Naive thymus-derived CD4-positive, alpha-beta T cell (primary cell): ENCODE results near the gene GAPVD1. TPM values are rescaled to one million over a fixed set of nuclear protein-coding genes. Genes with fewer than 3 reads are reported as not detected.

ENCODE experiments used
- ATAC-seq: fragments of 150-1000 bp; cut with Tn5 transposase; 2 replicates; pipeline ENCODE4 v1.10.0; 2021; ENCODE audit warnings: mild to moderate bottlenecking, moderate library complexity
- CTCF ChIA-PET: fragments of 350-600 bp; sonication (Branson Sonifier 250); formaldehyde crosslinking; loops from one replicate; lab custom pipeline; 2021; ENCODE audit warnings: antibody characterized with exemption; lab: Charles Lee
- POLR2A ChIA-PET: fragments of 350-600 bp; sonication (Branson Sonifier 250); formaldehyde crosslinking; loops from one replicate; lab custom pipeline; 2021; ENCODE audit warnings: antibody characterized with exemption, inconsistent platforms; lab: Charles Lee
- DNase-seq, 9 donors: peaks; one replicate each; pipeline versions ENCODE4 v3.0.0 to v3.0.0-alpha.2; 2020 to 2022; ENCODE audit warnings: mixed read lengths in 1 of 9
- H3K27ac ChIP-seq: one replicate; pipeline ENCODE4 v1.7.0; 2013; ENCODE audit warnings: mild to moderate bottlenecking, low read depth, low read length, moderate library complexity
- H3K27me3 ChIP-seq, 2 donors: one replicate each; pipeline ENCODE4 v1.7.0; 2013; ENCODE audit warnings: low read length in 2 of 2, mild to moderate bottlenecking in 2 of 2, moderate library complexity in 2 of 2; ENCODE audit not compliant: control insufficient read depth in 2 of 2, insufficient read depth in 2 of 2
- H3K36me3 ChIP-seq, 3 experiments: 1 replicate in 2 of 3; 2 replicates in 1 of 3; pipeline ENCODE4 v1.7.0; 2013; ENCODE audit warnings: low read length in 3 of 3, mild to moderate bottlenecking in 3 of 3, moderate library complexity in 1 of 3; ENCODE audit not compliant: insufficient read depth in 3 of 3, control insufficient read depth in 2 of 3
- H3K4me1 ChIP-seq, 2 donors: one replicate each; pipeline ENCODE4 v1.7.0; 2013; ENCODE audit warnings: low read length in 2 of 2, mild to moderate bottlenecking in 2 of 2, moderate library complexity in 1 of 2; ENCODE audit not compliant: control insufficient read depth in 2 of 2, insufficient read depth in 2 of 2
- H3K4me3 ChIP-seq: 2 replicates; pipeline ENCODE4 v1.7.0; 2013; ENCODE audit warnings: mild to moderate bottlenecking, low read length
- H3K9me3 ChIP-seq, 3 experiments: 1 replicate in 2 of 3; 2 replicates in 1 of 3; pipeline ENCODE4 v1.7.0; 2013; ENCODE audit warnings: low read length in 3 of 3; ENCODE audit not compliant: control insufficient read depth in 2 of 3
- H3K27ac Mint-ChIP-seq, 9 donors: one replicate each; pipeline ENCODE4 v1.8.0; 2020 to 2022; ENCODE audit warnings: mixed read lengths in 9 of 9, mild to moderate bottlenecking in 8 of 9, moderate library complexity in 5 of 9, inconsistent platforms in 2 of 9
- H3K27me3 Mint-ChIP-seq, 5 donors: one replicate each; pipeline ENCODE4 v1.8.0; 2021 to 2022; ENCODE audit warnings: mixed read lengths in 5 of 5, mild to moderate bottlenecking in 1 of 5
- H3K36me3 Mint-ChIP-seq, 5 donors: one replicate each; pipeline ENCODE4 v1.8.0; 2020 to 2022; ENCODE audit warnings: mixed read lengths in 5 of 5, mild to moderate bottlenecking in 3 of 5, inconsistent platforms in 1 of 5
- H3K4me1 Mint-ChIP-seq, 7 donors: one replicate each; pipeline ENCODE4 v1.8.0; 2020 to 2022; ENCODE audit warnings: mixed read lengths in 7 of 7, mild to moderate bottlenecking in 3 of 7, inconsistent platforms in 1 of 7
- H3K4me3 Mint-ChIP-seq, 10 donors: one replicate each; pipeline ENCODE4 v1.8.0; 2020 to 2022; ENCODE audit warnings: mild to moderate bottlenecking in 10 of 10, mixed read lengths in 10 of 10, moderate library complexity in 6 of 10, inconsistent platforms in 2 of 10
- H3K9me3 Mint-ChIP-seq, 11 donors: one replicate each; pipeline ENCODE4 v1.8.0; 2020 to 2022; ENCODE audit warnings: mixed read lengths in 11 of 11, mild to moderate bottlenecking in 4 of 11, inconsistent platforms in 1 of 11, moderate library complexity in 1 of 11
- intact Hi-C, 2 donors: fragments of 100-400 bp; cut with micrococcal nuclease; formaldehyde crosslinking; loops; one replicate each; pipeline ENCODE4 v1.15.1; 2023
- polyA plus RNA-seq, 2 donors: library from polyadenylated mRNA; unstranded; fragments of 300-500 nt; fragmentation: Illumina TruSeq; gene quantifications; one replicate each; pipeline ENCODE4 v1.2.3, GENCODE V29; 2021
- total RNA-seq, 6 experiments: library from RNA in 5 of 6; stranded (reverse) in 5 of 6; gene quantifications; 1 replicate in 5 of 6; 2 replicates in 1 of 6; pipeline ENCODE4 v1.2.3 and lab custom pipeline; 2021 to 2026

GAPVD1 gene
- total and polyA plus RNA-seq, 7 experiments from 2014 or later: 39.6 to 68.9 (median 61.7) TPM

DNA sequence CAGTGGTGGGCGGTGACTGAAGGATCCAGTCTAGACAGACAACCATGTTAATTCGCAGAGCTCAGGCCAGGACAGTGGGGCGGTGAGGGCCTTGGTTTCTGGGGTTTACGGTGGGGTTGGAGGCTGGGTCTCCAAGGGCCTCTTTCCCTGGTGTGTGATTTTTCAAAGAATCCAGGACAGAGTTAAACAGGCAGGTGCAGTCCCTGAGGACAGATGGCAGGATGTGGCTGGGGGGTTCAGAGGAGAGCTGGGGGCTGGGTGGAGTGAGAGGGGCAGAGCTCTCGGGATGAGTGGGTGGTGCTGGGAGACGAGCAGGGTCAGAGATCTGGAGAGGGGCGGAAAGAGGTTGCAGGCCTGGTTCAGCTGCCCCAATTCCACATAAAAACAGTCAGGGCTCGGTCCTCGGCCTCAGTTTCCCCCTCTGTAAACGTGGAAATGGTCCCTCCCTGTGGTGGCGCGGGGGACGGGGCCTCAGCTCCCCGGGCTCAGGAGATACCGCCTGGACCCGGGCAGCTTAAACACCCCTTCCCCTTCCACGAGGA is 145.9 kb downstream of the GAPVD1 start:
- Histone ChIP-seq H3K36me3 (no peaks in the 10 kb centered on the region), H3K27ac (no peak overlapping the region), H3K9me3 (no peaks in the 10 kb centered on the region), H3K4me3 (peak overlapping the region; percentile 41), H3K27me3 (no peaks in the 10 kb centered on the region), H3K4me1 (no peaks in the 10 kb centered on the region)
- intact Hi-C loops: no loop called here
- Mint-ChIP-seq H3K27ac (no peak overlapping the region), H3K36me3 (peaks cover 0 to 7% (median 0%) of the 10 kb centered on the region in 5 donors), H3K9me3 (peaks cover 0 to 2% (median 0%) of the 10 kb centered on the region in 11 donors), H3K4me1 (peaks cover 0 to 15% (median 13%) of the 10 kb centered on the region in 7 donors), H3K4me3 (peak overlapping the region; percentile 7 to 85 (median 68)), H3K27me3 (peaks cover 15 to 38% (median 17%) of the 10 kb centered on the region in 5 donors)
- ATAC-seq (peak; percentile 1), DNase-seq (no peak)
- CTCF ChIA-PET: interaction anchor here (0.6 to 1.4 kb wide), 9 partner anchors 107 to 1151 kb away, joined by 3 to 6 read pairs (median 4); no protein-coding TSS in a partner anchor
- POLR2A ChIA-PET: no interaction called here

DNA sequence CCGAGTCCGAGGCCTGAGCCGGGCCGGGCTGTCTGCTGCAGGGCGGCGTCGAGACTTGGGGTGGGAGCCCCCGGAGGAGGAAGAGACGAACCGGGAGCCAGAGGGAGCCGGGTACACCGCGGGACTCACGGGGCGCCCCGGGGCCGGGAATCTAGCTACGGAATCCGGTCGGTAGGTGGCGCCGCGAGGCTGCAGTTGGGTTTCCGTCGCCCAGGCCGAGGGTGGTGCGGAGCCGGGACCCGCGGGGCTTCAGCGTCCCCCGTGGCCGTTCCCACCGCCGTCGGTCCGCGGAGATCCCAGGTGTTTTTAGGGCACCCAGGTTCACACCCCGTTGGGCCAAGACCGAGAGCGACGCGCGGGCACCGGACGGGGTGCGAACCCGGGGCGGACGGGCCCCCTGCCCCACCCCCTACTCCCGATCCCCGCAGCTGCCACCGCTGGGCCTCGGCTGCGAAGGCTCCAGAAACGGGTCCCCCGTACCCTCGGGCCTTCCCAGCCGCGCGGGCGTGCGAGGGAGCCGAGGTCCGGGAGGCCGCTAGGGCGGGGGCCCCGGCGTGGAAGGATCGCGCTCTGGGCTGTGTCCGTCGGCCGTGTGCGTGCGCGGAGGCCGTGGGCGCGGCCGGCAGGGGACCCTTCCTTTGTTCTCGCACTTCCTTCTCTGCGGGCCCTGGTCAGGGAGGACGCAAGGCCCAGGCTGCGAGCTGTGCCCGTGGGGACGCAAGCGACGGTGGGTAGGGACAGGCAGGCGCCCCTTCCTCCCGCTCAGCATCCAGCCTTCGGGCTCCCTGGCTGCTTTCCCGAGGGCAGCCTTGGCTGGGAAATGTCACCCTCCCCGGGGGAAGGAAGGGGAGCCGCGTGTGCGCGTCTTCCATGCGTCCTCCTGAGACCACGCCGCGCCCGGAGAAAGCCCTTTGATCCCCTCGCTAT is 146.6 kb downstream of the GAPVD1 start:
- no peaks in the 10 kb centered on the region for H3K36me3 ChIP-seq
- H3K4me3 ChIP-seq: peak overlapping the region; percentile 41
- H3K4me1 ChIP-seq: no peaks in the 10 kb centered on the region
- CTCF ChIA-PET: interaction anchor here (0.6 to 1.4 kb wide), 9 partner anchors 107 to 1150 kb away, joined by 3 to 6 read pairs (median 3); no protein-coding TSS in a partner anchor
- H3K27ac ChIP-seq: no peak overlapping the region
- Mint-ChIP-seq H3K36me3 (peaks cover 0 to 7% (median 0%) of the 10 kb centered on the region in 5 donors), H3K27me3 (peaks cover 15 to 38% (median 17%) of the 10 kb centered on the region in 5 donors), H3K27ac (no peak overlapping the region), H3K4me3 (peak overlapping the region; percentile 64 to 85 (median 72)), H3K9me3 (peaks cover 0 to 2% (median 0%) of the 10 kb centered on the region in 11 donors), H3K4me1 (peaks cover 0 to 15% (median 13%) of the 10 kb centered on the region in 7 donors)
- no peaks in the 10 kb centered on the region for H3K27me3 ChIP-seq
- intact Hi-C loops: loop anchor here (1.0 kb wide), 5 partner anchors 223 to 1083 kb away; no protein-coding TSS in a partner anchor
- DNase-seq (peak; percentile 33 to 85 (median 69)), ATAC-seq (peak; percentile 76)
- POLR2A ChIA-PET: no interaction called here
- no peaks in the 10 kb centered on the region for H3K9me3 ChIP-seq

DNA sequence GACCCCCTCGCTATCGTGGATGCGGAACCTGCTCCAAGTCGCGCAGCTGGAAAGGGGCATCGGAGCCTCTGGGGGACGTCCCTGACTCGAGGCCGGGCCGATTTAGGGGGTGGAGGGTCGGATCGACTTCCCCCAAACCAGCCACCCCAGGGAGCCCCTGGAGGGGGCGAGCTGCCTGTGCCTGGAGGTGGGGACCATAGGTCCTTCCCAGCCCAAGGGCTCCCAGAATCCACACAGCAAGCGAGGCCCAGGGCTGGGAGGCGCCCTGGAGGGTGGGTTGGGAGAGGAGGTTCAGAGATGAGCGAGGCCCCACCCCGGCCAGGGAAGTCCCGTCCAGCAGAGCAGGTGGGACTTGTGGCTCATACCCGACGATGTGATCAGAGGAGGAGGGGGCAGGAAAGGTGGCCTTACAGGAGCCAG is 147.6 kb downstream of the GAPVD1 start:
- Mint-ChIP-seq H3K9me3 (peaks cover 0 to 2% (median 0%) of the 10 kb centered on the region in 11 donors), H3K4me3 (peak overlapping the region in 7 of 10 donors; percentile 57 to 85 (median 72)), H3K27me3 (peaks cover 15 to 38% (median 17%) of the 10 kb centered on the region in 5 donors), H3K4me1 (peaks cover 0 to 15% (median 13%) of the 10 kb centered on the region in 7 donors), H3K27ac (peak overlapping the region in 2 of 9 donors; percentile 56 to 87), H3K36me3 (peaks cover 0 to 7% (median 0%) of the 10 kb centered on the region in 5 donors)
- ChIA-PET CTCF (interaction anchor here (1.1 kb wide), 1 partner anchor 989 kb away, joined by 3 read pairs; no protein-coding TSS in a partner anchor), POLR2A (no interaction called here)
- H3K27ac ChIP-seq: no peak overlapping the region
- intact Hi-C loops: no loop called here
- ATAC-seq (no peak), DNase-seq (no peak)
- no peaks in the 10 kb centered on the region for H3K4me1 ChIP-seq
- H3K27me3 ChIP-seq: no peaks in the 10 kb centered on the region
- H3K9me3 ChIP-seq: no peaks in the 10 kb centered on the region
- no peak overlapping the region for H3K4me3 ChIP-seq
- H3K36me3 ChIP-seq: no peaks in the 10 kb centered on the region

DNA sequence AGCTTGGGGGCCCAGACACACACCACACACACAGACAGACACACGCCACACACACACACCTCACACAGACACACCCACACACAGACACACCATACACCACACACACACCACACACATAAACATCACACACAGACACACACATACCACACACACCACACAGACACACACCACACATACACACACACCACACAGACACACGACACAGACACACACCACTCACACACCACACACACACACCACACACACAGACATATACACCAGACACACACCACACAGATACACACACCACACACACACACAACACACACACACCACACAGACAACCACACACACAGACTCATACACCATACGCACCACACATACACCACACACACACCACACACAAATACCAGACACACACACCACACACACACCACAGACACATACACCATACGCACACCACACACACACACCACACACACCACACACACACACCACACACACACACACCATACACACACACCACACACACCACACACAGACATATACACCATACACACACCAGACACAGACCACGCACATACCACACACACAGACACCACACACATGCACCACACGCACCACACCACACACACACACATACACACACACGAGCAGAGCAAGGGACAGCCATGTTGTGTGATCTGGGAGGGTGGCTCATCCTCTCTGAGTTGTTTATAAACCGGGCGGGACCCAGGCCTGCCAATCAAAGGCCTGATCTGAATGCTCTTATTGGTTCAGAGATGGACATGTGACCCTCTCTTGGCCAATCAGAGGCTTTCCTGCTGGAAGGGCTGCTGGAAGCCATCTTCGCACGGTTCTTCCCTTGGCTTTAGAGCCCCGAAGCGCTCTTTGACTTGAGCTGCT is 148.3 kb downstream of the GAPVD1 start:
- H3K9me3 Mint-ChIP-seq: peaks cover 0 to 2% (median 0%) of the 10 kb centered on the region in 11 donors
- ChIA-PET CTCF (interaction anchor here (0.6 kb wide), 1 partner anchor 1145 kb away, joined by 4 read pairs; no protein-coding TSS in a partner anchor), POLR2A (no interaction called here)
- Histone ChIP-seq H3K27me3 (no peaks in the 10 kb centered on the region), H3K4me3 (no peak overlapping the region), H3K36me3 (no peaks in the 10 kb centered on the region), H3K27ac (no peak overlapping the region), H3K4me1 (no peaks in the 10 kb centered on the region), H3K9me3 (no peaks in the 10 kb centered on the region)
- peak overlapping the region in 3 of 9 donors; percentile 13 to 87 (median 56) for H3K27ac Mint-ChIP-seq
- peaks cover 0 to 15% (median 13%) of the 10 kb centered on the region in 7 donors for H3K4me1 Mint-ChIP-seq
- peaks cover 15 to 38% (median 17%) of the 10 kb centered on the region in 5 donors for H3K27me3 Mint-ChIP-seq
- H3K4me3 Mint-ChIP-seq: peak overlapping the region; percentile 24 to 85 (median 60)
- DNase-seq (peak in 4 of 9 donors; percentile 11 to 72 (median 30)), ATAC-seq (peak; percentile 72)
- intact Hi-C loops: no loop called here
- H3K36me3 Mint-ChIP-seq: peaks cover 0 to 7% (median 0%) of the 10 kb centered on the region in 5 donors

DNA sequence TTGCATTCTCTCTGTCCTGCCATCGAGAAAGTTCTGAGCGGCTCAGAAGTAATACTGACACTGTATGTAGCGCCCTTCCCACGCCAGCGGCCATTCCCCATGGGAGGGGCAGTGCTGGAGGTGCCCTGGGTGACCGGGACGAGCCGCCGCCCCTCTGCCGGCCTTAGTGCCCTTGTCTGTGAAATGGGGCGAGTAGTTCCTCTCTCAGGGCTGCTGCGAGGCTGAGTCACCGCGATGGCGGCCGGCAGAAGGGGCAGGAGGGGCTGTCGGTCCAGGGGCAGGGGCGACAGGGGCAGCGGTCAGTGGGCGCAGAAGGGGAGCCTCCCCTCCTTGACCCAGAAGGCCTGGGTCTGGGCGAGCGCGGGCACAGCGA is 148.9 kb downstream of the GAPVD1 start:
- Histone ChIP-seq H3K4me3 (no peak overlapping the region), H3K4me1 (no peaks in the 10 kb centered on the region), H3K27ac (no peak overlapping the region), H3K9me3 (no peaks in the 10 kb centered on the region), H3K36me3 (no peaks in the 10 kb centered on the region), H3K27me3 (no peaks in the 10 kb centered on the region)
- intact Hi-C loops: no loop called here
- POLR2A ChIA-PET: no interaction called here
- Mint-ChIP-seq H3K4me3 (peak overlapping the region in 2 of 10 donors; percentile 23 to 78), H3K27ac (peak overlapping the region in 1 of 9 donors; percentile 87), H3K4me1 (peaks cover 0 to 15% (median 13%) of the 10 kb centered on the region in 7 donors), H3K27me3 (peaks cover 15 to 38% (median 17%) of the 10 kb centered on the region in 5 donors), H3K9me3 (peaks cover 0 to 2% (median 0%) of the 10 kb centered on the region in 11 donors), H3K36me3 (peaks cover 0 to 7% (median 0%) of the 10 kb centered on the region in 5 donors)
- ATAC-seq (no peak), DNase-seq (no peak)
- CTCF ChIA-PET: interaction anchor here (0.6 kb wide), 1 partner anchor 1145 kb away, joined by 4 read pairs; no protein-coding TSS in a partner anchor
